IMR-90 (cell line): Measurements from ENCODE around the gene ATP10A. TPM values are rescaled to one million over a fixed set of nuclear protein-coding genes. Genes with fewer than 3 reads are reported as not detected.

Source experiments
- ATAC-seq: fragments of 200-7000 bp; cut with Tn5 transposase; 2 replicates; pipeline ENCODE4 v1.9.1; 2020; ENCODE audit warnings: low read depth, mild to moderate bottlenecking, moderate library complexity
- BruUV-seq: library from RNA; stranded (reverse); fragments of 400-500 nt; replicated peaks from 2 replicates; lab custom pipeline; 2021; lab: Mats Ljungman, UMichigan
- CTCF ChIA-PET: fragments of 300-600 bp; formaldehyde crosslinking; extraction: SDS; loops from one replicate; lab custom pipeline; 2021; ENCODE audit warnings: antibody characterized with exemption; lab: Yijun Ruan, JAX
- POLR2A ChIA-PET: fragments of 300-600 bp; sonication (Branson Sonifier 250); formaldehyde crosslinking; loops from one replicate; lab custom pipeline; 2022; ENCODE audit warnings: antibody characterized with exemption; ENCODE audit not compliant: unreplicated experiment; lab: Charles Lee
- DNase-seq: peaks from one replicate; pipeline ENCODE4 v3.0.0; 2013
- H2AFZ ChIP-seq: replicated peaks from 2 replicates; pipeline ENCODE3; 2013; ENCODE audit warnings: low read length, mild to moderate bottlenecking; ENCODE audit not compliant: poor library complexity
- H2AK5ac ChIP-seq: 2 replicates; pipeline ENCODE4 v1.6.1; 2013; ENCODE audit warnings: low read depth, low read length, inconsistent platforms
- H2AK9ac ChIP-seq: replicated peaks from 2 replicates; pipeline ENCODE3; 2013; ENCODE audit warnings: mild to moderate bottlenecking, low read depth, low read length, moderate library complexity; ENCODE audit not compliant: poor library complexity
- H2BK120ac ChIP-seq: 2 replicates; pipeline ENCODE4 v1.6.1; 2013; ENCODE audit warnings: low read depth, low read length, inconsistent platforms
- H2BK15ac ChIP-seq: 3 replicates; pipeline ENCODE4 v1.6.1; 2013; ENCODE audit warnings: low read depth, low read length, inconsistent platforms
- H2BK20ac ChIP-seq: 2 replicates; pipeline ENCODE4 v1.6.1; 2013; ENCODE audit warnings: low read depth, mild to moderate bottlenecking, inconsistent platforms, low read length, moderate library complexity
- H2BK5ac ChIP-seq: 2 replicates; pipeline ENCODE4 v1.6.1; 2013; ENCODE audit warnings: mild to moderate bottlenecking, low read depth, low read length, inconsistent platforms; ENCODE audit not compliant: poor library complexity, severe bottlenecking
- H3K14ac ChIP-seq: replicated peaks from 2 replicates; pipeline ENCODE4 v1.6.1; 2013; ENCODE audit warnings: low read depth, low read length, inconsistent platforms
- H3K18ac ChIP-seq: 2 replicates; pipeline ENCODE4 v1.6.1; 2013; ENCODE audit warnings: low read depth, low read length, control low read depth
- H3K23ac ChIP-seq: 2 replicates; pipeline ENCODE4 v1.6.1; 2013; ENCODE audit warnings: low read depth, low read length, inconsistent platforms
- H3K27ac ChIP-seq: 2 replicates; pipeline ENCODE4 v1.5.1; 2013; ENCODE audit warnings: mild to moderate bottlenecking, control low read depth, low read length; ENCODE audit not compliant: insufficient read depth
- H3K27me3 ChIP-seq: 2 replicates; pipeline ENCODE4 v1.6.1; 2013; ENCODE audit warnings: low read length; ENCODE audit not compliant: control insufficient read depth, insufficient read depth
- H3K36me3 ChIP-seq: 2 replicates; pipeline ENCODE4 v1.6.1; 2013; ENCODE audit warnings: low read length, mixed read lengths; ENCODE audit not compliant: control insufficient read depth, insufficient read depth
- H3K4ac ChIP-seq: 2 replicates; pipeline ENCODE4 v1.6.1; 2013; ENCODE audit warnings: low read depth, low read length, inconsistent platforms
- H3K4me1 ChIP-seq: 2 replicates; pipeline ENCODE4 v1.6.1; 2013; ENCODE audit warnings: low read length, mixed read lengths; ENCODE audit not compliant: control insufficient read depth, insufficient read depth
- H3K4me2 ChIP-seq: 2 replicates; pipeline ENCODE4 v1.6.1; 2013; ENCODE audit warnings: low read depth, mild to moderate bottlenecking, control low read depth, low read length, moderate library complexity
- H3K4me3 ChIP-seq: 2 replicates; pipeline ENCODE4 v1.5.1; 2013; ENCODE audit warnings: low read depth, mild to moderate bottlenecking, control low read depth, low read length, moderate library complexity; ENCODE audit not compliant: insufficient read depth
- H3K56ac ChIP-seq: 2 replicates; pipeline ENCODE4 v1.6.1; 2013; ENCODE audit warnings: low read length, inconsistent platforms; ENCODE audit not compliant: insufficient read depth; ENCODE audit errors: extremely low read depth
- H3K79me1 ChIP-seq, 2 experiments: 2 replicates each; pipeline ENCODE4 v1.6.1; 2013; ENCODE audit warnings: low read length in 2 of 2, inconsistent platforms in 1 of 2, low read depth in 1 of 2
- H3K9ac ChIP-seq: 2 replicates; pipeline ENCODE4 v1.6.1; 2013; ENCODE audit warnings: low read depth, low read length, control low read depth
- H3K9me1 ChIP-seq: 2 replicates; pipeline ENCODE4 v1.6.1; 2013; ENCODE audit warnings: low read length, inconsistent platforms; ENCODE audit not compliant: insufficient read depth
- H3K9me3 ChIP-seq: 2 replicates; pipeline ENCODE4 v1.6.1; 2013; ENCODE audit warnings: low read length; ENCODE audit not compliant: control insufficient read depth, insufficient read depth
- H4K20me1 ChIP-seq: 2 replicates; pipeline ENCODE4 v1.6.1; 2013; ENCODE audit warnings: low read length, inconsistent platforms; ENCODE audit not compliant: insufficient read depth
- H4K5ac ChIP-seq: 2 replicates; pipeline ENCODE4 v1.6.1; 2013; ENCODE audit warnings: mild to moderate bottlenecking, low read depth, low read length, control low read depth
- H4K8ac ChIP-seq, 2 experiments: 2 replicates each; pipeline ENCODE4 v1.6.1; 2013; ENCODE audit warnings: low read depth in 2 of 2, low read length in 2 of 2, control low read depth in 1 of 2, inconsistent platforms in 1 of 2
- H4K91ac ChIP-seq: 2 replicates; pipeline ENCODE4 v1.6.1; 2013; ENCODE audit warnings: low read depth, low read length, inconsistent platforms; ENCODE audit not compliant: insufficient read depth
- BHLHE40 ChIP-seq: fragments of 150-350 bp; IDR thresholded peaks from 2 replicates; pipeline ENCODE4 v1.6.1; 2016; ENCODE audit warnings: mild to moderate bottlenecking, low read depth, low read length
- CEBPB ChIP-seq: IDR thresholded peaks from 2 replicates; pipeline ENCODE4 v1.6.1; 2012; ENCODE audit warnings: low read depth, low read length, improper control_type of control experiment
- CHD1 ChIP-seq: IDR thresholded peaks from 2 replicates; pipeline ENCODE4 v1.6.1; 2012; ENCODE audit warnings: low read depth, low read length, improper control_type of control experiment
- CTCF ChIP-seq: conservative IDR thresholded peaks from 2 replicates; pipeline ENCODE4 v1.5.1; 2012; ENCODE audit warnings: mild to moderate bottlenecking, low read depth, low read length, improper control_type of control experiment
- ELK1 ChIP-seq: fragments of 150-350 bp; IDR thresholded peaks from 2 replicates; pipeline ENCODE4 v1.6.1; 2016; ENCODE audit warnings: low read depth, mild to moderate bottlenecking, low read length, moderate library complexity, borderline replicate concordance
- FOS ChIP-seq: fragments of 150-350 bp; IDR thresholded peaks from 2 replicates; pipeline ENCODE4 v1.6.1; 2016; ENCODE audit warnings: low read depth, low read length
- MAFK ChIP-seq: IDR thresholded peaks from 2 replicates; pipeline ENCODE4 v1.6.1; 2012; ENCODE audit warnings: low read depth, low read length, improper control_type of control experiment
- MAZ ChIP-seq: IDR thresholded peaks from 2 replicates; pipeline ENCODE4 v1.6.1; 2012; ENCODE audit warnings: low read depth, mild to moderate bottlenecking, low read length, improper control_type of control experiment, moderate library complexity, borderline replicate concordance
- MXI1 ChIP-seq: IDR thresholded peaks from 2 replicates; pipeline ENCODE4 v1.6.1; 2012; ENCODE audit warnings: low read depth, mild to moderate bottlenecking, low read length, moderate library complexity, borderline replicate concordance
- NFE2L2 ChIP-seq: fragments of 150-350 bp; IDR thresholded peaks from 2 replicates; pipeline ENCODE4 v1.6.1; 2016; ENCODE audit warnings: low read depth, mild to moderate bottlenecking, low read length
- POLR2A ChIP-seq: IDR thresholded peaks from 2 replicates; pipeline ENCODE4 v1.6.1; 2012; ENCODE audit warnings: mild to moderate bottlenecking, low read depth, low read length
- RAD21 ChIP-seq: IDR thresholded peaks from 2 replicates; pipeline ENCODE4 v1.6.1; 2012; ENCODE audit warnings: low read length, improper control_type of control experiment
- RCOR1 ChIP-seq: IDR thresholded peaks from 2 replicates; pipeline ENCODE4 v1.6.1; 2012; ENCODE audit warnings: mild to moderate bottlenecking, low read length, improper control_type of control experiment; ENCODE audit not compliant: insufficient replicate concordance
- RFX5 ChIP-seq: IDR thresholded peaks from 2 replicates; pipeline ENCODE4 v1.8.0; 2012; ENCODE audit warnings: low read depth, mild to moderate bottlenecking, low read length, moderate library complexity
- SMC3 ChIP-seq: fragments of 150-350 bp; IDR thresholded peaks from 2 replicates; pipeline ENCODE4 v1.6.1; 2016; ENCODE audit warnings: low read depth, mild to moderate bottlenecking, antibody characterized with exemption, low read length, moderate library complexity
- USF2 ChIP-seq: fragments of 150-350 bp; IDR thresholded peaks from 2 replicates; pipeline ENCODE4 v1.6.1; 2017; ENCODE audit warnings: mild to moderate bottlenecking, antibody characterized with exemption, low read length, low read depth
- dilution Hi-C: fragments of 300-500 bp; cut with HindIII; formaldehyde crosslinking; loops from one replicate; pipeline ENCODE4 v1.14.3; 2018; ENCODE audit warnings: low sequenced_read_pairs; ENCODE audit not compliant: unreplicated experiment
- in situ Hi-C: fragments of 300-500 bp; cut with MboI; formaldehyde crosslinking; loops from 3 replicates; pipeline ENCODE4 v1.14.3; 2019; ENCODE audit warnings: low sequenced_read_pairs, inconsistent platforms, mixed read lengths
- intact Hi-C: fragments of 100-400 bp; cut with micrococcal nuclease; formaldehyde crosslinking; loops from 2 replicates; pipeline ENCODE4 v1.10.0; 2022
- polyA plus RNA-seq, 3 experiments: library from polyadenylated mRNA; depleted of rRNA; stranded (reverse); fragments of >200 nt; gene quantifications; 2 replicates each; pipeline ENCODE4 v1.2.3, GENCODE V29; 2012; ENCODE audit warnings: low replicate concordance in 1 of 3
- total RNA-seq: library from RNA; depleted of rRNA; stranded (reverse); fragments of >200 nt; gene quantifications from 2 replicates; pipeline ENCODE4 v1.2.3, GENCODE V29; 2012

Gene ATP10A
- total and polyA plus RNA-seq, 2 of the 4 experiments (the other 2 are of a cell fraction): 13.8 to 16.0 TPM

DNA sequence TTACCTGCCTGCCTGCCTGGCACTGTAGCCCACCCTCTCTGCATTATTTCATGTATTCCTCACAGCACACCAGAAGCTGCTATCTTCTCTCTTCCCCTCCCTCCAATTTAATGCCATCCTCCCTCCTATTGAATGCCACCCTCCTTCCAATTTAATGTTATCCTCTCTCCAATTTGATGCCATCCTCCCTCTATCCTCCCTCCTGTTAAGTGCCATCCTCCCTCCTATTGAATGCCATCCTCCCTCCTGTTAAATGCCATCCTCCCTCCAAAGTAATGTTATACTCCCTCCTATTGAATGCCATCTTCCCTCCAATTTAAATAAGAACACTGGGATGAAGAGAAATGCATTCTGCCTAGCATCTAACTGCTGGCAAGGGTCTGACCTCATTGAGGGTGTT is 11.1 kb downstream of the ATP10A start:
- Histone ChIP-seq H3K9me1 (peaks cover 21% of the 10 kb centered on the region), H3K4me3 (no peak overlapping the region), H4K91ac (0 out of 2 replicates have a peak overlapping the region, but pooled peaks have one; percentile 39), H2BK15ac (peak overlapping the region; percentile 24; the same call in 1 of the 3 replicates), H2BK20ac (peak overlapping the region; percentile 53), H3K4me2 (no peak overlapping the region), H3K79me1 (peaks cover 6 to 62% of the 10 kb centered on the region in 2 experiments; a peak in 3 of 4 replicates), H4K20me1 (no peaks in the 10 kb centered on the region; the same call in 1 of the 2 replicates), H2AFZ (no peak overlapping the region), H4K8ac (no peak overlapping the region), H2BK5ac (no peak overlapping the region), H3K18ac (no peak overlapping the region), H3K56ac (no peak overlapping the region), H2AK5ac (no peak overlapping the region), H2BK120ac (peak overlapping the region; percentile 6), H3K27me3 (no peaks in the 10 kb centered on the region), H3K9me3 (no peaks in the 10 kb centered on the region), H3K4ac (peak overlapping the region; percentile 60), H3K9ac (no peak overlapping the region), H3K36me3 (no peaks in the 10 kb centered on the region), H3K27ac (no peak overlapping the region), H2AK9ac (no peak overlapping the region), H3K4me1 (peaks cover 18% of the 10 kb centered on the region), H3K23ac (0 out of 2 replicates have a peak overlapping the region, but pooled peaks have one; percentile 38), H4K5ac (no peak overlapping the region; the same call in 1 of the 2 replicates), H3K14ac (no peak overlapping the region)
- in situ Hi-C loops: no loop called here
- no peak for ATAC-seq
- DNase-seq: no peak
- dilution Hi-C loops: no loop called here
- intact Hi-C loops: loop anchor here (5.0 kb wide), 1 partner anchor 115 kb away; no protein-coding TSS in a partner anchor
- BruUV-seq: no TSS peak
- ChIA-PET CTCF (interaction anchor here (0.6 kb wide), 1 partner anchor 67 kb away, joined by 3 read pairs; no protein-coding TSS in a partner anchor), POLR2A (interaction anchor here (0.6 kb wide), 1 partner anchor 16 kb away, joined by 3 read pairs; no protein-coding TSS in a partner anchor)
- TF ChIP-seq CTCF (no peak), ELK1 (no peak), BHLHE40 (no peak), MAFK (no peak), USF2 (no peak), RFX5 (no peak), RCOR1 (no peak), NFE2L2 (no peak), SMC3 (no peak), CEBPB (no peak), MAZ (no peak), POLR2A (no peak), RAD21 (no peak), CHD1 (no peak), MXI1 (no peak), FOS (no peak)
